Measurements from ENCODE around the gene ZFX. TPM values are rescaled to one million over a fixed set of nuclear protein-coding genes. Genes with fewer than 3 reads are reported as not detected.

ZFX gene
- total RNA-seq, 4 donors from 2014 or later = 19.2 to 88.0 (median 49.5) TPM

- Histone ChIP-seq H3K9me3 (no peaks in the 10 kb centered on the region), H3K27ac (no peak overlapping the region), H3K36me3 (no peaks in the 10 kb centered on the region), H3K4me1 (peaks cover 0 to 4% (median 0%) of the 10 kb centered on the region in 3 donors), H3K27me3 (peaks cover 0 to 5% (median 0%) of the 10 kb centered on the region in 4 donors), H3K4me3 (no peak overlapping the region)
- WGBS, 2 donors = 46 to 64% methylated on average over 6 of the region's 9 CpGs
- intact Hi-C loops (cut with DNase I) = no loop called here
- DNase-seq = no peak
- TF ChIP-seq POLR2A (IDR thresholded peaks at IDR 0.05) (no peak), CTCF (IDR thresholded peaks at IDR 0.05) (peak in 5 of 6 experiments; percentile 26 to 61 (median 54))
These were observed 110.2 kb downstream of the ZFX start for GRCh38 chrX:24259544-24260240.

GRCh38 chrX:24260842-24261550 is 111.5 kb downstream of the ZFX start:
- no peak for DNase-seq
- WGBS, 2 donors = 55 to 67% methylated on average over 9 to 10 of the region's 10 CpGs
- H3K27me3 ChIP-seq = peaks cover 0 to 5% (median 0%) of the 10 kb centered on the region in 4 donors
- intact Hi-C loops (cut with DNase I) = no loop called here
- no peaks in the 10 kb centered on the region for H3K9me3 ChIP-seq
- peaks cover 0 to 4% (median 0%) of the 10 kb centered on the region in 3 donors for H3K4me1 ChIP-seq
- H3K36me3 ChIP-seq = no peaks in the 10 kb centered on the region
- no peak for TF ChIP-seq POLR2A (IDR thresholded peaks at IDR 0.05)
- no peak overlapping the region for H3K4me3 ChIP-seq
- H3K27ac ChIP-seq = peak overlapping the region in 3 of 4 donors; percentile 31 to 58 (median 55)

- Histone ChIP-seq H3K27ac (no peak overlapping the region), H3K27me3 (peaks cover 0 to 5% (median 0%) of the 10 kb centered on the region in 4 donors), H3K4me1 (peaks cover 0 to 4% (median 0%) of the 10 kb centered on the region in 3 donors), H3K36me3 (no peaks in the 10 kb centered on the region), H3K4me3 (no peak overlapping the region), H3K9me3 (no peaks in the 10 kb centered on the region)
- no peak for DNase-seq
- 84 to 92% methylated on average over 3 of the region's 3 CpGs for WGBS, 2 donors
- TF ChIP-seq CTCF (IDR thresholded peaks at IDR 0.05) = no peak
- TF ChIP-seq POLR2A (IDR thresholded peaks at IDR 0.05) = no peak
- intact Hi-C loops (cut with DNase I) = no loop called here
These were observed 112.8 kb downstream of the ZFX start for GRCh38 chrX:24262309-24262708.

GRCh38 chrX:24264383-24264782 is 114.9 kb downstream of the ZFX start:
- intact Hi-C loops (cut with DNase I) = no loop called here
- Histone ChIP-seq H3K4me3 (no peak overlapping the region), H3K36me3 (no peaks in the 10 kb centered on the region), H3K27ac (no peak overlapping the region), H3K27me3 (peaks cover 0 to 5% (median 0%) of the 10 kb centered on the region in 4 donors), H3K9me3 (no peaks in the 10 kb centered on the region), H3K4me1 (peaks cover 0 to 4% (median 0%) of the 10 kb centered on the region in 3 donors)
- no peak for TF ChIP-seq CTCF (IDR thresholded peaks at IDR 0.05)
- WGBS, 2 donors = 17 to 54% methylated on average over 5 to 6 of the region's 6 CpGs
- no peak for DNase-seq

Small RNA genes within 50 kb of the gene (small RNA-seq; reads per million reads assigned to genes)
- 0 reads per million in 4 donors for gene RF00263

Other genes with a start within 250 kb of the ZFX start
- 10 to 100 TPM; 10.5 to 25.1 (median 13.7) TPM for gene APOO, start 241.8 kb upstream of the ZFX start, total RNA-seq
- gene CXorf58, start 241.7 kb upstream of the ZFX start, total RNA-seq = under 1 TPM in 2 of 4 donors, not detected in 2; 0.15 to 0.95 TPM
- gene KLHL15, start 122.5 kb upstream of the ZFX start, total RNA-seq = 10 to 100 TPM in 1 of 4 donors, 1 to 10 TPM in 3; 2.5 to 11.8 (median 5.4) TPM
- gene EIF2S3, start 94.8 kb upstream of the ZFX start, total RNA-seq = 100 to 1,000 TPM in 3 of 4 donors, 10 to 100 TPM in 1; 70.5 to 158 (median 133) TPM
- gene SUPT20HL2, start 164.3 kb downstream of the ZFX start, total RNA-seq = not detected
- not detected for gene SUPT20HL1, start 210.9 kb downstream of the ZFX start, total RNA-seq